A549 (cell line): ENCODE data around the gene SCN2B. TPM values are rescaled to one million over a fixed set of nuclear protein-coding genes. Genes with fewer than 3 reads are reported as not detected.

ENCODE experiments used
- ATAC-seq, 2 experiments: fragments of 200-7000 bp in 1 of 2; fragments of >200 bp in 1 of 2; cut with Nextera tagmentation in 1 of 2; cut with Tn5 transposase in 1 of 2; 3 replicates each; pipeline versions ENCODE4 v1.8.0 to v1.9.1; 2018 to 2020; ENCODE audit warnings: mild to moderate bottlenecking in 1 of 2, moderate library complexity in 1 of 2
- CTCF ChIA-PET: fragments of 300-600 bp; sonication (Branson Sonifier 250); formaldehyde crosslinking; extraction: SDS; loops from one replicate; lab custom pipeline; 2021; ENCODE audit warnings: antibody characterized with exemption, inconsistent platforms; lab: Yijun Ruan, JAX
- POLR2A ChIA-PET: fragments of 350-600 bp; formaldehyde crosslinking; extraction: SDS; loops from one replicate; lab custom pipeline; 2021; ENCODE audit warnings: antibody characterized with exemption, inconsistent platforms; lab: Yijun Ruan, JAX
- DNase-seq, 2 experiments: peaks; one replicate each; pipeline versions ENCODE4 v3.0.0 to v3.0.0-alpha.2; 2011 to 2016; ENCODE audit warnings: low read depth in 1 of 2, low spot score in 1 of 2
- FAIRE-seq: peaks from 2 replicates; lab custom pipeline; 2011; peaks lifted over from hg19 to GRCh38; lab: Jason Lieb, UNC
- H3K27ac ChIP-seq, 2 experiments: fragments of >200 bp; sonication (Bioruptor Twin); formaldehyde crosslinking; 3 replicates each; pipeline ENCODE4 v1.5.1; 2016 to 2017
- H3K4me1 ChIP-seq: fragments of >200 bp; sonication (Bioruptor Twin); formaldehyde crosslinking; 3 replicates; pipeline ENCODE4 v1.6.1; 2016
- H3K4me2 ChIP-seq: fragments of >200 bp; sonication (Bioruptor Twin); formaldehyde crosslinking; 3 replicates; pipeline ENCODE4 v1.6.1; 2016
- H3K4me3 ChIP-seq: fragments of >200 bp; sonication (Bioruptor Twin); formaldehyde crosslinking; 3 replicates; pipeline ENCODE4 v1.5.1; 2016
- H3K9me3 ChIP-seq: fragments of >200 bp; sonication (Bioruptor Twin); formaldehyde crosslinking; 3 replicates; pipeline ENCODE4 v1.6.1; 2016
- BCL3 ChIP-seq: fragments of >200 bp; sonication (Bioruptor Twin); formaldehyde crosslinking; IDR thresholded peaks from 3 replicates; pipeline ENCODE4 v1.6.1; 2016
- CBX8 ChIP-seq: fragments of 200-600 bp; sonication (generic); IDR thresholded peaks from 2 replicates; pipeline ENCODE4 v1.6.1; 2016
- CTCF ChIP-seq: fragments of >200 bp; sonication (Bioruptor Twin); formaldehyde crosslinking; IDR thresholded peaks from 3 replicates; pipeline ENCODE4 v1.5.1; 2016
- E2F6 ChIP-seq: IDR thresholded peaks from 2 replicates; pipeline ENCODE4 v1.6.1; 2012; ENCODE audit warnings: low read depth, borderline replicate concordance
- EHF ChIP-seq: fragments of 250-450 bp; sonication (Bioruptor Pico); IDR thresholded peaks from 2 replicates; pipeline ENCODE4 v1.5.0; 2020; ENCODE audit warnings: mild to moderate bottlenecking
- FOSB ChIP-seq: fragments of 250-450 bp; sonication (Bioruptor Pico); IDR thresholded peaks from 2 replicates; pipeline ENCODE4 v1.5.0; 2020; ENCODE audit warnings: mild to moderate bottlenecking, moderate library complexity
- FOSL2 ChIP-seq, 2 experiments: fragments of 450-650 bp in 1 of 2; fragments of >200 bp in 1 of 2; sonication (Bioruptor Twin) in 1 of 2; formaldehyde crosslinking; IDR thresholded peaks; 2 replicates each; pipeline versions ENCODE4 v1.5.0 to v1.6.1; 2016 to 2020; ENCODE audit warnings: mild to moderate bottlenecking in 1 of 2, moderate library complexity in 1 of 2
- FOXS1 ChIP-seq: fragments of 250-450 bp; sonication (Bioruptor Pico); IDR thresholded peaks from 2 replicates; pipeline ENCODE4 v1.5.0; 2020; ENCODE audit warnings: mild to moderate bottlenecking, moderate library complexity
- MAZ ChIP-seq: fragments of 150-350 bp; IDR thresholded peaks from 2 replicates; pipeline ENCODE4 v1.6.1; 2014; ENCODE audit warnings: antibody characterized with exemption, low read depth, low read length, borderline replicate concordance
- NR3C1 ChIP-seq: fragments of >200 bp; sonication (Bioruptor Twin); formaldehyde crosslinking; IDR thresholded peaks from 3 replicates; pipeline ENCODE4 v1.6.1; 2017
- POLR2A ChIP-seq: IDR thresholded peaks from 2 replicates; pipeline ENCODE4 v1.6.1; 2012; ENCODE audit warnings: mild to moderate bottlenecking, low read length
- RAD21 ChIP-seq, 2 experiments: fragments of >200 bp in 1 of 2; sonication (Bioruptor Twin) in 1 of 2; formaldehyde crosslinking in 1 of 2; IDR thresholded peaks in 1 of 2; conservative IDR thresholded peaks in 1 of 2; 2 replicates in 1 of 2; 3 replicates in 1 of 2; pipeline ENCODE4 v1.6.1; 2012 to 2018; ENCODE audit warnings: inconsistent platforms in 1 of 2
- REST ChIP-seq: fragments of 200-600 bp; sonication (generic); IDR thresholded peaks from 2 replicates; pipeline ENCODE4 v1.6.1; 2016; ENCODE audit warnings: antibody characterized with exemption, mild to moderate bottlenecking, moderate library complexity
- RFX5 ChIP-seq: fragments of 450-650 bp; IDR thresholded peaks from 2 replicates; pipeline ENCODE4 v1.7.1; 2014; ENCODE audit warnings: antibody characterized with exemption, mild to moderate bottlenecking, moderate library complexity
- RNF2 ChIP-seq: fragments of 200-600 bp; sonication (generic); IDR thresholded peaks from 2 replicates; pipeline ENCODE4 v1.6.1; 2016; ENCODE audit warnings: low read depth, mild to moderate bottlenecking, antibody characterized with exemption, moderate library complexity, borderline replicate concordance
- SMC3 ChIP-seq: fragments of >200 bp; sonication (Bioruptor Twin); formaldehyde crosslinking; IDR thresholded peaks from 3 replicates; pipeline ENCODE4 v1.6.1; 2018; ENCODE audit warnings: inconsistent platforms
- TP53 ChIP-seq: fragments of 250-450 bp; sonication (Bioruptor Pico); IDR thresholded peaks from 2 replicates; pipeline ENCODE4 v1.5.0; 2021; ENCODE audit warnings: mild to moderate bottlenecking, moderate library complexity
- ZFP36 ChIP-seq: fragments of 450-650 bp; IDR thresholded peaks from 2 replicates; pipeline ENCODE4 v1.6.1; 2014; ENCODE audit warnings: borderline replicate concordance; ENCODE audit not compliant: partially characterized antibody
- ZSCAN20 ChIP-seq: fragments of 250-450 bp; sonication (Bioruptor Pico); IDR thresholded peaks from 2 replicates; pipeline ENCODE4 v1.8.0; 2022; ENCODE audit warnings: mild to moderate bottlenecking, moderate library complexity
- WGBS: methylation state at CpG from one replicate; pipeline ENCODE4 v1.1.6; 2017; ENCODE audit errors: missing lambda C conversion rate; 5-methylcytosine and 5-hydroxymethylcytosine counted together
- polyA plus RNA-seq, 4 experiments: library from polyadenylated mRNA; depleted of rRNA in 3 of 4; stranded (reverse); fragments of >200 nt; fragmentation: RNase III in 1 of 4; extraction: RNeasy Plus Mini Kit Qiagen cat#74134 plus additional on column Dnase treatment in 1 of 4; gene quantifications; 2 replicates in 3 of 4; 3 replicates in 1 of 4; pipeline ENCODE4 v1.2.3, GENCODE V29; 2011 to 2017

The SCN2B gene
- polyA plus RNA-seq, 2 of the 4 experiments (the other 2 are of a cell fraction), result not detected

GRCh38 chr11:118147502-118147901 lies 28.9 kb downstream of the SCN2B start:
- WGBS, result 60% methylated on average over 3 of the region's 3 CpGs
- H3K4me3 ChIP-seq, result no peak overlapping the region
- FAIRE-seq (no peak), DNase-seq (no peak), ATAC-seq (no peak)
- ChIA-PET POLR2A (no interaction called here), CTCF (interaction anchor here (0.6 to 14.9 kb wide), 3 partner anchors 21 to 244 kb away, joined by 3 to 165 read pairs (median 5); no protein-coding TSS in a partner anchor)
- no peak overlapping the region for H3K4me2 ChIP-seq
- H3K9me3 ChIP-seq, result no peaks in the 10 kb centered on the region
- TF ChIP-seq MAZ (no peak), NR3C1 (no peak)
- no peak overlapping the region for H3K27ac ChIP-seq
- no peaks in the 10 kb centered on the region; the same call in 2 of the 3 replicates for H3K4me1 ChIP-seq

GRCh38 chr11:118146554-118146953 lies 29.9 kb downstream of the SCN2B start:
- POLR2A ChIA-PET, result no interaction called here
- WGBS, result 89% methylated on average over 6 of the region's 6 CpGs
- FAIRE-seq (no peak), DNase-seq (no peak)
- H3K9me3 ChIP-seq, result no peaks in the 10 kb centered on the region
- CTCF ChIA-PET, result interaction anchor here (1.1 to 14.9 kb wide), 4 partner anchors 12 to 207 kb away, joined by 3 to 165 read pairs (median 4); no protein-coding TSS in a partner anchor
- TF ChIP-seq ZFP36 (no peak), REST (no peak), POLR2A (no peak), ZSCAN20 (CRISPR knock-in tag) (no peak), TP53 (CRISPR knock-in tag) (no peak), MAZ (no peak), BCL3 (no peak), SMC3 (no peak), FOSB (CRISPR knock-in tag) (no peak), FOXS1 (no peak), RNF2 (no peak), RFX5 (no peak), E2F6 (no peak), EHF (CRISPR knock-in tag) (no peak)
- TF ChIP-seq, all 56 proteins: peak for 0
- Histone ChIP-seq H3K4me1 (no peaks in the 10 kb centered on the region), H3K4me3 (no peak overlapping the region), H3K27ac (no peak overlapping the region), H3K4me2 (no peak overlapping the region; the same call in 2 of the 3 replicates)
- ATAC-seq, result no peak

- no peaks in the 10 kb centered on the region for H3K4me1 ChIP-seq
- FAIRE-seq, result no peak
- H3K4me3 ChIP-seq, result peak overlapping the region; percentile 55
- CTCF ChIA-PET, result interaction anchor here (0.6 to 14.9 kb wide), 14 partner anchors 10 to 517 kb away, joined by 3 to 165 read pairs (median 4); partner anchors contain the start of gene SMIM35
- DNase-seq, result peak; percentile 67 to 92
- 4% methylated on average over 18 of the region's 78 CpGs for WGBS
- peak overlapping the region; percentile 99 for H3K4me2 ChIP-seq
- ATAC-seq, result peak; percentile 81 to 96
- peak overlapping the region; percentile 34 to 84; a peak in 5 of 6 replicates for H3K27ac ChIP-seq
- POLR2A ChIA-PET, result no interaction called here
- no peaks in the 10 kb centered on the region for H3K9me3 ChIP-seq
- TF ChIP-seq RFX5, result no peak
- TF ChIP-seq CTCF, result peak; percentile 71
- TF ChIP-seq CBX8, result no peak
- TF ChIP-seq BCL3, result no peak
- peak; percentile 87 to 95 for TF ChIP-seq RAD21 (conservative IDR thresholded peaks at IDR 0.05 in 1 of 2, IDR thresholded peaks at IDR 0.05 in 1 of 2)
- TF ChIP-seq RNF2, result no peak
- TF ChIP-seq FOSL2 (IDR thresholded peaks at IDR 0.05), result no peak
- TF ChIP-seq FOSL2 (CRISPR knock-in tag; IDR thresholded peaks at IDR 0.05), result no peak
Observed at GRCh38 chr11:118145285-118146227, 30.9 kb downstream of the SCN2B start.
